Upper lobe of left lung (tissue), 6 donors: ENCODE data around the gene ACSS2. TPM values are rescaled to one million over a fixed set of nuclear protein-coding genes. Genes with fewer than 3 reads are reported as not detected.

ENCODE experiments used
- ATAC-seq, 2 donors: fragments of 200-7000 bp; cut with Tn5 transposase; one replicate each; pipeline ENCODE4 v1.9.1; 2022; ENCODE audit warnings: mild to moderate bottlenecking in 2 of 2, moderate library complexity in 2 of 2; ENCODE audit not compliant: low FRiP score in 2 of 2
- DNase-seq, 2 donors: peaks; one replicate each; pipeline ENCODE4 v3.0.0-alpha.2; 2019 to 2020
- H3K27ac ChIP-seq, 4 donors: fragments of 200-600 bp; sonication (generic); one replicate each; pipeline ENCODE4 v1.5.1; 2016 to 2019
- H3K27me3 ChIP-seq, 4 donors: fragments of 200-600 bp; sonication (generic); one replicate each; pipeline ENCODE4 v1.5.1; 2017 to 2019
- H3K36me3 ChIP-seq, 4 donors: fragments of 200-600 bp; sonication (generic); one replicate each; pipeline ENCODE4 v1.5.1; 2016 to 2019
- H3K4me1 ChIP-seq, 4 donors: fragments of 200-600 bp; sonication (generic); one replicate each; pipeline ENCODE4 v1.5.1; 2018 to 2019
- H3K4me3 ChIP-seq, 4 donors: fragments of 200-600 bp; sonication (generic); one replicate each; pipeline ENCODE4 v1.5.1; 2017 to 2019; ENCODE audit warnings: mild to moderate bottlenecking in 2 of 4, moderate library complexity in 1 of 4
- H3K9me3 ChIP-seq, 4 donors: fragments of 200-600 bp; sonication (generic); one replicate each; pipeline ENCODE4 v1.5.1; 2018 to 2019
- EP300 ChIP-seq, 4 donors: sonication (generic); formaldehyde crosslinking; IDR thresholded peaks; one replicate each; pipeline ENCODE4 v1.5.1; 2017; ENCODE audit warnings: antibody characterized with exemption in 4 of 4, control low read depth in 2 of 4
- POLR2A ChIP-seq, 4 donors: fragments of 450-650 bp; IDR thresholded peaks; one replicate each; pipeline ENCODE4 v1.5.1; 2016 to 2017; ENCODE audit warnings: antibody characterized with exemption in 4 of 4, mild to moderate bottlenecking in 2 of 4
- POLR2AphosphoS5 ChIP-seq, 2 donors: sonication (generic); formaldehyde crosslinking; IDR thresholded peaks; one replicate each; pipeline ENCODE4 v1.5.1; 2017; ENCODE audit warnings: antibody characterized with exemption in 2 of 2
- WGBS, 2 donors: methylation state at CpG; one replicate each; pipeline ENCODE4 v1.1.5; 2017 to 2018; 5-methylcytosine and 5-hydroxymethylcytosine counted together
- total RNA-seq, 6 donors: library from RNA; depleted of rRNA in 4 of 6; stranded (reverse); fragments of >200 nt in 4 of 6; gene quantifications; one replicate each; pipeline versions ENCODE4 v1.1.0 to v1.2.1, GENCODE V29; 2016 to 2021
- TF ChIP-seq, protein P1 (sequence below), 6 experiments: fragments of 450-650 bp in 4 of 6; fragments of 200-600 bp in 2 of 6; sonication (generic) in 2 of 6; IDR thresholded peaks; one replicate each; pipeline ENCODE4 v1.5.1; 2016 to 2019; ENCODE audit warnings: antibody characterized with exemption in 6 of 6
- donor health status: DM: no; HTN: no; CAD: no; lungs with moderate emphysema.
- donor health status: DM: no; HTN: yes; CAD: no; lungs with severe emphysema.

The ACSS2 gene, protein sequence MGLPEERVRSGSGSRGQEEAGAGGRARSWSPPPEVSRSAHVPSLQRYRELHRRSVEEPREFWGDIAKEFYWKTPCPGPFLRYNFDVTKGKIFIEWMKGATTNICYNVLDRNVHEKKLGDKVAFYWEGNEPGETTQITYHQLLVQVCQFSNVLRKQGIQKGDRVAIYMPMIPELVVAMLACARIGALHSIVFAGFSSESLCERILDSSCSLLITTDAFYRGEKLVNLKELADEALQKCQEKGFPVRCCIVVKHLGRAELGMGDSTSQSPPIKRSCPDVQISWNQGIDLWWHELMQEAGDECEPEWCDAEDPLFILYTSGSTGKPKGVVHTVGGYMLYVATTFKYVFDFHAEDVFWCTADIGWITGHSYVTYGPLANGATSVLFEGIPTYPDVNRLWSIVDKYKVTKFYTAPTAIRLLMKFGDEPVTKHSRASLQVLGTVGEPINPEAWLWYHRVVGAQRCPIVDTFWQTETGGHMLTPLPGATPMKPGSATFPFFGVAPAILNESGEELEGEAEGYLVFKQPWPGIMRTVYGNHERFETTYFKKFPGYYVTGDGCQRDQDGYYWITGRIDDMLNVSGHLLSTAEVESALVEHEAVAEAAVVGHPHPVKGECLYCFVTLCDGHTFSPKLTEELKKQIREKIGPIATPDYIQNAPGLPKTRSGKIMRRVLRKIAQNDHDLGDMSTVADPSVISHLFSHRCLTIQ
- total RNA-seq, result 100 to 1,000 TPM; 110 to 377 (median 203) TPM

GRCh38 chr20:34876406-34877282 is at the start of gene ACSS2:
ACSS2 (plus strand) TSS chr20:34876612; CDS start chr20:34876646, 34 bp downstream.
- 1% methylated on average over 30 to 39 of the region's 63 CpGs for WGBS, 2 donors
- Histone ChIP-seq H3K36me3 (no peaks in the 10 kb centered on the region), H3K27me3 (no peaks in the 10 kb centered on the region), H3K9me3 (no peaks in the 10 kb centered on the region), H3K27ac (peak within 1 kb of the TSS; percentile 88 to 97 (median 92)), H3K4me1 (peaks cover 40 to 69% (median 54%) of the 10 kb centered on the region in 4 donors), H3K4me3 (peak within 1 kb of the TSS; percentile 69 to 86 (median 75))
- ATAC-seq, result peak; percentile 94 to 97
- DNase-seq, result peak in 1 of 2 donors; percentile 100
- TF ChIP-seq POLR2A (IDR thresholded peaks at IDR 0.05) (peak; percentile 65 to 93 (median 80)), POLR2AphosphoS5 (IDR thresholded peaks at IDR 0.05) (peak in 1 of 2 donors; percentile 93)
- TF ChIP-seq, protein P1, sequence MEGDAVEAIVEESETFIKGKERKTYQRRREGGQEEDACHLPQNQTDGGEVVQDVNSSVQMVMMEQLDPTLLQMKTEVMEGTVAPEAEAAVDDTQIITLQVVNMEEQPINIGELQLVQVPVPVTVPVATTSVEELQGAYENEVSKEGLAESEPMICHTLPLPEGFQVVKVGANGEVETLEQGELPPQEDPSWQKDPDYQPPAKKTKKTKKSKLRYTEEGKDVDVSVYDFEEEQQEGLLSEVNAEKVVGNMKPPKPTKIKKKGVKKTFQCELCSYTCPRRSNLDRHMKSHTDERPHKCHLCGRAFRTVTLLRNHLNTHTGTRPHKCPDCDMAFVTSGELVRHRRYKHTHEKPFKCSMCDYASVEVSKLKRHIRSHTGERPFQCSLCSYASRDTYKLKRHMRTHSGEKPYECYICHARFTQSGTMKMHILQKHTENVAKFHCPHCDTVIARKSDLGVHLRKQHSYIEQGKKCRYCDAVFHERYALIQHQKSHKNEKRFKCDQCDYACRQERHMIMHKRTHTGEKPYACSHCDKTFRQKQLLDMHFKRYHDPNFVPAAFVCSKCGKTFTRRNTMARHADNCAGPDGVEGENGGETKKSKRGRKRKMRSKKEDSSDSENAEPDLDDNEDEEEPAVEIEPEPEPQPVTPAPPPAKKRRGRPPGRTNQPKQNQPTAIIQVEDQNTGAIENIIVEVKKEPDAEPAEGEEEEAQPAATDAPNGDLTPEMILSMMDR (IDR thresholded peaks at IDR 0.05), result no peak

DNA sequence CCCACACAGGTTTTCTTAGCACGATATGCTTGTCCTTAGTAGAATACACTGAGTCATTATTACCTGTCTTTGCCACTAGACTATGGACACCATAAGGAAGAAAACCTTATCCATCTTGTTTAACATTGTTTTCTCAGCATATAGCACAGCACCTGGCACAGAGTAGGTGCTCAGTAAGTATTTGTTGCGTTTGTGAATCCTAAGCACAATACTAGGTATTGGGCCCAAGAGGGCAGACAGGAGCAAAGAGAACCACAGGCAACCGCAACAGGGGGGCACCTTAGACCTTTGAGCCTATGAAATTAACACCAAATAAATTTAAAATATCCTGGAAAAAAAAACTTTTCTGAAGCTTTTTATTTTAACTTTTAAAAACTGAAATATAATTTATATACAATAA is 47.2 kb upstream of the ACSS2 start:
- TF ChIP-seq POLR2AphosphoS5 (IDR thresholded peaks at IDR 0.05), result no peak
- TF ChIP-seq, protein P1 (IDR thresholded peaks at IDR 0.05), result no peak
- TF ChIP-seq POLR2A (IDR thresholded peaks at IDR 0.05), result no peak
- no peak for TF ChIP-seq EP300 (IDR thresholded peaks at IDR 0.05)
- no peak overlapping the region for H3K27ac ChIP-seq
- no peak overlapping the region for H3K4me3 ChIP-seq
- DNase-seq (no peak), ATAC-seq (no peak)
- H3K4me1 ChIP-seq, result peaks cover under 1 to 6% (median 3%) of the 10 kb centered on the region in 4 donors
- no peaks in the 10 kb centered on the region for H3K9me3 ChIP-seq
- no peaks in the 10 kb centered on the region for H3K27me3 ChIP-seq
- no peaks in the 10 kb centered on the region for H3K36me3 ChIP-seq
- WGBS, 2 donors, result 77 to 88% methylated on average over 3 of the region's 3 CpGs

- Histone ChIP-seq H3K9me3 (no peaks in the 10 kb centered on the region), H3K36me3 (no peaks in the 10 kb centered on the region), H3K4me3 (no peak overlapping the region), H3K27ac (no peak overlapping the region), H3K4me1 (no peaks in the 10 kb centered on the region), H3K27me3 (no peaks in the 10 kb centered on the region)
- WGBS, 2 donors, result 41 to 61% methylated on average over 5 of the region's 5 CpGs
- DNase-seq, result no peak
- no peak for TF ChIP-seq POLR2AphosphoS5 (IDR thresholded peaks at IDR 0.05)
- no peak for TF ChIP-seq EP300 (IDR thresholded peaks at IDR 0.05)
- TF ChIP-seq, protein P1 (IDR thresholded peaks at IDR 0.05), result no peak
- TF ChIP-seq POLR2A (IDR thresholded peaks at IDR 0.05), result no peak
- ATAC-seq, result no peak
Measured at GRCh38 chr20:34831936-34832335, 44.5 kb upstream of the ACSS2 start.

DNA sequence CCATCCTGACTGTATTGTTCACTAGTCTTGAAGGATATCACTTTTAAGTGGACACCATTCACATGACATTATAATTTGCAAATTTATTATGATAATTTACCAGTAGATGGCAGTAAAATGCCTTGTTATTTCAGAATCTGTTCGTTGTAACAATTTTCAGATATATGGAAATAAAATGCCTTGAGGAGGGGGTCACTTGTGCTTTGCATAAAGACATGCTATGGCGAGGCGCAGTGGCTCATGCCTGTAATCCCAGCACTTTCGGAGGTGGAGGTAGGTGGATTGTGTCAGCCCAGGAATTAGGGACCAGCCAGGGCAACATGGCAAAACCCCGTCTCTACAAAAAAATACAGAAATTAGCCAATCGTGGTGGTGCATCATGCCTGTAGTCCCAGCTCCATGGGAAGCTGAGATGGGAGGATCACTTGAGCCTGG is 41.9 kb upstream of the ACSS2 start:
- Histone ChIP-seq H3K4me1 (no peaks in the 10 kb centered on the region), H3K9me3 (no peaks in the 10 kb centered on the region), H3K27me3 (no peaks in the 10 kb centered on the region), H3K27ac (no peak overlapping the region), H3K36me3 (no peaks in the 10 kb centered on the region), H3K4me3 (no peak overlapping the region)
- DNase-seq (no peak), ATAC-seq (peak in 1 of 2 donors; percentile 64)
- TF ChIP-seq, protein P1 (IDR thresholded peaks at IDR 0.05), result peak in 3 of 6 experiments; percentile 32 to 53 (median 41)
- no peak for TF ChIP-seq POLR2A (IDR thresholded peaks at IDR 0.05)
- TF ChIP-seq EP300 (IDR thresholded peaks at IDR 0.05), result no peak
- WGBS, 2 donors, result 40 to 49% methylated on average over 6 of the region's 6 CpGs
